IMR-90 (cell line): ENCODE results near the gene CDC42EP3. TPM values are rescaled to one million over a fixed set of nuclear protein-coding genes. Genes with fewer than 3 reads are reported as not detected.

ENCODE experiments used
- ATAC-seq: fragments of 200-7000 bp; cut with Tn5 transposase; 2 replicates; pipeline ENCODE4 v1.9.1; 2020; ENCODE audit warnings: low read depth, mild to moderate bottlenecking, moderate library complexity
- BruUV-seq: library from RNA; stranded (reverse); fragments of 400-500 nt; replicated peaks from 2 replicates; lab custom pipeline; 2021; lab: Mats Ljungman, UMichigan
- CTCF ChIA-PET: fragments of 300-600 bp; formaldehyde crosslinking; extraction: SDS; loops from one replicate; lab custom pipeline; 2021; ENCODE audit warnings: antibody characterized with exemption; lab: Yijun Ruan, JAX
- POLR2A ChIA-PET: fragments of 300-600 bp; sonication (Branson Sonifier 250); formaldehyde crosslinking; loops from one replicate; lab custom pipeline; 2022; ENCODE audit warnings: antibody characterized with exemption; ENCODE audit not compliant: unreplicated experiment; lab: Charles Lee
- DNase-seq: peaks from one replicate; pipeline ENCODE4 v3.0.0; 2013
- H2AFZ ChIP-seq: replicated peaks from 2 replicates; pipeline ENCODE3; 2013; ENCODE audit warnings: low read length, mild to moderate bottlenecking; ENCODE audit not compliant: poor library complexity
- H2AK5ac ChIP-seq: 2 replicates; pipeline ENCODE4 v1.6.1; 2013; ENCODE audit warnings: low read depth, low read length, inconsistent platforms
- H2AK9ac ChIP-seq: replicated peaks from 2 replicates; pipeline ENCODE3; 2013; ENCODE audit warnings: mild to moderate bottlenecking, low read depth, low read length, moderate library complexity; ENCODE audit not compliant: poor library complexity
- H2BK120ac ChIP-seq: 2 replicates; pipeline ENCODE4 v1.6.1; 2013; ENCODE audit warnings: low read depth, low read length, inconsistent platforms
- H2BK15ac ChIP-seq: 3 replicates; pipeline ENCODE4 v1.6.1; 2013; ENCODE audit warnings: low read depth, low read length, inconsistent platforms
- H2BK20ac ChIP-seq: 2 replicates; pipeline ENCODE4 v1.6.1; 2013; ENCODE audit warnings: low read depth, mild to moderate bottlenecking, inconsistent platforms, low read length, moderate library complexity
- H2BK5ac ChIP-seq: 2 replicates; pipeline ENCODE4 v1.6.1; 2013; ENCODE audit warnings: mild to moderate bottlenecking, low read depth, low read length, inconsistent platforms; ENCODE audit not compliant: poor library complexity, severe bottlenecking
- H3K14ac ChIP-seq: replicated peaks from 2 replicates; pipeline ENCODE4 v1.6.1; 2013; ENCODE audit warnings: low read depth, low read length, inconsistent platforms
- H3K18ac ChIP-seq: 2 replicates; pipeline ENCODE4 v1.6.1; 2013; ENCODE audit warnings: low read depth, low read length, control low read depth
- H3K23ac ChIP-seq: 2 replicates; pipeline ENCODE4 v1.6.1; 2013; ENCODE audit warnings: low read depth, low read length, inconsistent platforms
- H3K27ac ChIP-seq: 2 replicates; pipeline ENCODE4 v1.5.1; 2013; ENCODE audit warnings: mild to moderate bottlenecking, control low read depth, low read length; ENCODE audit not compliant: insufficient read depth
- H3K27me3 ChIP-seq: 2 replicates; pipeline ENCODE4 v1.6.1; 2013; ENCODE audit warnings: low read length; ENCODE audit not compliant: control insufficient read depth, insufficient read depth
- H3K36me3 ChIP-seq: 2 replicates; pipeline ENCODE4 v1.6.1; 2013; ENCODE audit warnings: low read length, mixed read lengths; ENCODE audit not compliant: control insufficient read depth, insufficient read depth
- H3K4ac ChIP-seq: 2 replicates; pipeline ENCODE4 v1.6.1; 2013; ENCODE audit warnings: low read depth, low read length, inconsistent platforms
- H3K4me1 ChIP-seq: 2 replicates; pipeline ENCODE4 v1.6.1; 2013; ENCODE audit warnings: low read length, mixed read lengths; ENCODE audit not compliant: control insufficient read depth, insufficient read depth
- H3K4me2 ChIP-seq: 2 replicates; pipeline ENCODE4 v1.6.1; 2013; ENCODE audit warnings: low read depth, mild to moderate bottlenecking, control low read depth, low read length, moderate library complexity
- H3K4me3 ChIP-seq: 2 replicates; pipeline ENCODE4 v1.5.1; 2013; ENCODE audit warnings: low read depth, mild to moderate bottlenecking, control low read depth, low read length, moderate library complexity; ENCODE audit not compliant: insufficient read depth
- H3K56ac ChIP-seq: 2 replicates; pipeline ENCODE4 v1.6.1; 2013; ENCODE audit warnings: low read length, inconsistent platforms; ENCODE audit not compliant: insufficient read depth; ENCODE audit errors: extremely low read depth
- H3K79me1 ChIP-seq, 2 experiments: 2 replicates each; pipeline ENCODE4 v1.6.1; 2013; ENCODE audit warnings: low read length in 2 of 2, inconsistent platforms in 1 of 2, low read depth in 1 of 2
- H3K9ac ChIP-seq: 2 replicates; pipeline ENCODE4 v1.6.1; 2013; ENCODE audit warnings: low read depth, low read length, control low read depth
- H3K9me1 ChIP-seq: 2 replicates; pipeline ENCODE4 v1.6.1; 2013; ENCODE audit warnings: low read length, inconsistent platforms; ENCODE audit not compliant: insufficient read depth
- H3K9me3 ChIP-seq: 2 replicates; pipeline ENCODE4 v1.6.1; 2013; ENCODE audit warnings: low read length; ENCODE audit not compliant: control insufficient read depth, insufficient read depth
- H4K20me1 ChIP-seq: 2 replicates; pipeline ENCODE4 v1.6.1; 2013; ENCODE audit warnings: low read length, inconsistent platforms; ENCODE audit not compliant: insufficient read depth
- H4K5ac ChIP-seq: 2 replicates; pipeline ENCODE4 v1.6.1; 2013; ENCODE audit warnings: mild to moderate bottlenecking, low read depth, low read length, control low read depth
- H4K8ac ChIP-seq, 2 experiments: 2 replicates each; pipeline ENCODE4 v1.6.1; 2013; ENCODE audit warnings: low read depth in 2 of 2, low read length in 2 of 2, control low read depth in 1 of 2, inconsistent platforms in 1 of 2
- H4K91ac ChIP-seq: 2 replicates; pipeline ENCODE4 v1.6.1; 2013; ENCODE audit warnings: low read depth, low read length, inconsistent platforms; ENCODE audit not compliant: insufficient read depth
- CEBPB ChIP-seq: IDR thresholded peaks from 2 replicates; pipeline ENCODE4 v1.6.1; 2012; ENCODE audit warnings: low read depth, low read length, improper control_type of control experiment
- dilution Hi-C: fragments of 300-500 bp; cut with HindIII; formaldehyde crosslinking; loops from one replicate; pipeline ENCODE4 v1.14.3; 2018; ENCODE audit warnings: low sequenced_read_pairs; ENCODE audit not compliant: unreplicated experiment
- in situ Hi-C: fragments of 300-500 bp; cut with MboI; formaldehyde crosslinking; loops from 3 replicates; pipeline ENCODE4 v1.14.3; 2019; ENCODE audit warnings: low sequenced_read_pairs, inconsistent platforms, mixed read lengths
- intact Hi-C: fragments of 100-400 bp; cut with micrococcal nuclease; formaldehyde crosslinking; loops from 2 replicates; pipeline ENCODE4 v1.10.0; 2022
- polyA plus RNA-seq, 3 experiments: library from polyadenylated mRNA; depleted of rRNA; stranded (reverse); fragments of >200 nt; gene quantifications; 2 replicates each; pipeline ENCODE4 v1.2.3, GENCODE V29; 2012; ENCODE audit warnings: low replicate concordance in 1 of 3
- total RNA-seq: library from RNA; depleted of rRNA; stranded (reverse); fragments of >200 nt; gene quantifications from 2 replicates; pipeline ENCODE4 v1.2.3, GENCODE V29; 2012
- TF ChIP-seq, protein P1 (sequence below): conservative IDR thresholded peaks from 2 replicates; pipeline ENCODE4 v1.5.1; 2012; ENCODE audit warnings: mild to moderate bottlenecking, low read depth, low read length, improper control_type of control experiment

Gene CDC42EP3
- total and polyA plus RNA-seq, 2 of the 4 experiments (the other 2 are of a cell fraction), result 167 to 193 TPM

DNA sequence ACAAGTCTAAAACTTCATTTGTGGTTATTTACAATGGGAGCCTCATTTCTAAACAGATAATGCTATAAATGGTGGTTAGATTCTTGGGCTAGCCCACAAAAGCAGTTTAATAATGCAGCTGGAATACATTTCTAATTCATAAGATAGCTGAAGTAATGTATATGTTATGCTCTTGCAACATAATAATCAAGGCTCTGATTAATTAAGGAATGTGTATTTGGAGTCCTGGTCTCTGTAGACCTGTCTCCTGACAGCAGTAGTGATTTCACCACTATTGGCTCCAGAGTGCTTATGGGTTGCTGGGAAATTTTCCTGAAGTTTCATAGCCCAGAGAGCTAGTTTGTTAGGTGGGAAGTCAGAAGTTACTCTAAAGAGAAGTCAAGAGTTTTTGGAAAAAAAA is 21.3 kb upstream of the CDC42EP3 start:
- no peak overlapping the region for H2AK5ac ChIP-seq
- no peak overlapping the region for H2AK9ac ChIP-seq
- H3K27ac ChIP-seq, result peak overlapping the region; percentile 38; the same call in 1 of the 2 replicates
- no peak overlapping the region for H3K9ac ChIP-seq
- no peak overlapping the region for H3K4me2 ChIP-seq
- no peaks in the 10 kb centered on the region for H4K20me1 ChIP-seq
- H4K91ac ChIP-seq, result no peak overlapping the region; the same call in 1 of the 2 replicates
- H3K27me3 ChIP-seq, result no peaks in the 10 kb centered on the region
- H3K56ac ChIP-seq, result no peak overlapping the region
- peak; percentile 44 for TF ChIP-seq CEBPB
- TF ChIP-seq, protein P1, sequence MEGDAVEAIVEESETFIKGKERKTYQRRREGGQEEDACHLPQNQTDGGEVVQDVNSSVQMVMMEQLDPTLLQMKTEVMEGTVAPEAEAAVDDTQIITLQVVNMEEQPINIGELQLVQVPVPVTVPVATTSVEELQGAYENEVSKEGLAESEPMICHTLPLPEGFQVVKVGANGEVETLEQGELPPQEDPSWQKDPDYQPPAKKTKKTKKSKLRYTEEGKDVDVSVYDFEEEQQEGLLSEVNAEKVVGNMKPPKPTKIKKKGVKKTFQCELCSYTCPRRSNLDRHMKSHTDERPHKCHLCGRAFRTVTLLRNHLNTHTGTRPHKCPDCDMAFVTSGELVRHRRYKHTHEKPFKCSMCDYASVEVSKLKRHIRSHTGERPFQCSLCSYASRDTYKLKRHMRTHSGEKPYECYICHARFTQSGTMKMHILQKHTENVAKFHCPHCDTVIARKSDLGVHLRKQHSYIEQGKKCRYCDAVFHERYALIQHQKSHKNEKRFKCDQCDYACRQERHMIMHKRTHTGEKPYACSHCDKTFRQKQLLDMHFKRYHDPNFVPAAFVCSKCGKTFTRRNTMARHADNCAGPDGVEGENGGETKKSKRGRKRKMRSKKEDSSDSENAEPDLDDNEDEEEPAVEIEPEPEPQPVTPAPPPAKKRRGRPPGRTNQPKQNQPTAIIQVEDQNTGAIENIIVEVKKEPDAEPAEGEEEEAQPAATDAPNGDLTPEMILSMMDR, result no peak
- BruUV-seq, result no TSS peak
- ChIA-PET POLR2A (interaction anchor here (0.6 kb wide), 1 partner anchor 16 kb away, joined by 4 read pairs; no protein-coding TSS in a partner anchor), CTCF (no interaction called here)
- intact Hi-C loops (no loop called here), dilution Hi-C loops (no loop called here), in situ Hi-C loops (no loop called here)
- peaks cover 16% of the 10 kb centered on the region for H3K9me1 ChIP-seq
- DNase-seq (peak; percentile 55), ATAC-seq (no peak)
- H3K9me3 ChIP-seq, result no peaks in the 10 kb centered on the region
- H3K4ac ChIP-seq, result peak overlapping the region; percentile 25; the same call in 1 of the 2 replicates
- peaks cover 6 to 16% of the 10 kb centered on the region in 2 experiments; a peak in 3 of 4 replicates for H3K79me1 ChIP-seq
- H3K4me3 ChIP-seq, result no peak overlapping the region
- peak overlapping the region; percentile 17 for H2BK20ac ChIP-seq
- peak overlapping the region; percentile 75 for H2BK120ac ChIP-seq
- no peak overlapping the region for H2AFZ ChIP-seq
- 0 out of 2 replicates have a peak overlapping the region, but pooled peaks have one; percentile 50 for H3K14ac ChIP-seq
- no peak overlapping the region for H2BK15ac ChIP-seq
- no peaks in the 10 kb centered on the region for H3K36me3 ChIP-seq
- H2BK5ac ChIP-seq, result peak overlapping the region; percentile 55
- no peak overlapping the region for H4K5ac ChIP-seq
- no peak overlapping the region for H3K23ac ChIP-seq
- 0 out of 4 replicates have a peak overlapping the region, but pooled peaks have one; percentile 2 to 30 for H4K8ac ChIP-seq
- peaks cover 19% of the 10 kb centered on the region for H3K4me1 ChIP-seq
- H3K18ac ChIP-seq, result peak overlapping the region; percentile 85
